Naive B cell (primary cell): ENCODE results near the gene BSN. TPM values are rescaled to one million over a fixed set of nuclear protein-coding genes. Genes with fewer than 3 reads are reported as not detected.

ENCODE experiments used
- ATAC-seq, 2 donors: fragments of 150-1000 bp; cut with Tn5 transposase; 2 replicates each; pipeline ENCODE4 v1.10.0; 2021; ENCODE audit warnings: low read depth in 2 of 2, mild to moderate bottlenecking in 2 of 2, moderate library complexity in 2 of 2
- DNase-seq: peaks from one replicate; pipeline ENCODE4 v3.0.0; 2022
- H3K27ac Mint-ChIP-seq, 6 donors: one replicate each; pipeline ENCODE4 v1.8.0; 2020 to 2022; ENCODE audit warnings: mild to moderate bottlenecking in 6 of 6, mixed read lengths in 6 of 6, moderate library complexity in 5 of 6, inconsistent platforms in 2 of 6
- H3K27me3 Mint-ChIP-seq, 3 donors: one replicate each; pipeline ENCODE4 v1.8.0; 2021 to 2022; ENCODE audit warnings: mixed read lengths in 3 of 3, mild to moderate bottlenecking in 1 of 3
- H3K36me3 Mint-ChIP-seq, 2 donors: one replicate each; pipeline ENCODE4 v1.8.0; 2020 to 2022; ENCODE audit warnings: mixed read lengths in 2 of 2, inconsistent platforms in 1 of 2, mild to moderate bottlenecking in 1 of 2
- H3K4me1 Mint-ChIP-seq, 3 donors: one replicate each; pipeline ENCODE4 v1.8.0; 2020 to 2022; ENCODE audit warnings: mixed read lengths in 3 of 3, inconsistent platforms in 1 of 3, mild to moderate bottlenecking in 1 of 3, moderate library complexity in 1 of 3
- H3K4me3 Mint-ChIP-seq, 8 donors: one replicate each; pipeline ENCODE4 v1.8.0; 2020 to 2022; ENCODE audit warnings: mild to moderate bottlenecking in 8 of 8, mixed read lengths in 8 of 8, moderate library complexity in 8 of 8, inconsistent platforms in 2 of 8
- H3K9me3 Mint-ChIP-seq, 7 donors: one replicate each; pipeline ENCODE4 v1.8.0; 2020 to 2022; ENCODE audit warnings: mixed read lengths in 7 of 7, mild to moderate bottlenecking in 5 of 7, inconsistent platforms in 2 of 7, moderate library complexity in 1 of 7
- polyA plus RNA-seq, 6 donors: library from polyadenylated mRNA; unstranded; fragments of 300-500 nt; fragmentation: Illumina TruSeq; gene quantifications; one replicate each; pipeline ENCODE4 v1.2.3, GENCODE V29; 2021; ENCODE audit warnings: low read depth in 6 of 6

Gene BSN
- polyA plus RNA-seq, 6 donors from 2014 or later: not detected

- Mint-ChIP-seq H3K36me3 (no peaks in the 10 kb centered on the region), H3K4me1 (peaks cover 0 to 9% (median 8%) of the 10 kb centered on the region in 3 donors), H3K27me3 (no peaks in the 10 kb centered on the region), H3K4me3 (no peak overlapping the region), H3K27ac (no peak overlapping the region), H3K9me3 (no peaks in the 10 kb centered on the region)
- ATAC-seq: no peak
- no peak for DNase-seq
These were observed 145.2 kb downstream of the BSN start for GRCh38 chr3:49699281-49699979.

GRCh38 chr3:49700014-49700413 is 145.7 kb downstream of the BSN start:
- ATAC-seq: no peak
- DNase-seq: no peak
- Mint-ChIP-seq H3K9me3 (no peaks in the 10 kb centered on the region), H3K4me3 (no peak overlapping the region), H3K27ac (no peak overlapping the region), H3K4me1 (peaks cover 0 to 9% (median 8%) of the 10 kb centered on the region in 3 donors), H3K36me3 (no peaks in the 10 kb centered on the region), H3K27me3 (no peaks in the 10 kb centered on the region)

DNA sequence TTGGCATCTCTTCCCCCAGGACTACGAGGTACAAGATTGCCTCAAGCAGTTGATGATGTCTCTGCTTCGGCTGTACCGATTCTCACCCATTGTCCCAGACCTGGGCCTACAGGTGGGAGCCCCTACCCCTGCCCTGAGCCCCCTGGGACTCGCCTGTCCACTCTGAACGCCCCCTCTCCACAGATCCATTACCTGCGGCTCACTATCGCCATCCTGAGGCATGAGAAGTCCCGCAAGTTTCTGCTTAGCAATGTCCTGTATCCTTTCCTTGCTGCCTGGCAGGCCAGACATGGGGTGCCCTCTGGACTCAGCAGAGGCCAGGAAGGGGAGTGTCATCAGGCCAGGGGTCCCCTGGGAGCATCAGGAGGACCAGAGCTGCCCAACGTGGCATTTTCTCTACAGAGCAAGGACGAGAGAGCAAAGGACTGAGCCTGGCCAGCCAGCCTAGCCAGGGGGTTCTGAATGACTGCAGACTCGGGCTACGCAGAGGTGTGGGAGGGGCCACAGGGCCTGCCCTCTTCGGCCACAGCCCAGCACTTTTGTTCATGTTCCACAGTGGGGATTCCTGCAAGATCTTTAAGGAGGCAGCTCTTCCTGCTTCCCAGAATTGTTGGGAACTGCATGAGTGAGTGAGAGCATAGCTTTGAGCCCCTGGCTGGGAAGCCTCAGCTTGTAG is 146.3 kb downstream of the BSN start:
- no peak overlapping the region for H3K4me3 Mint-ChIP-seq
- no peaks in the 10 kb centered on the region for H3K9me3 Mint-ChIP-seq
- peaks cover 0 to 9% (median 8%) of the 10 kb centered on the region in 3 donors for H3K4me1 Mint-ChIP-seq
- H3K27ac Mint-ChIP-seq: no peak overlapping the region
- H3K36me3 Mint-ChIP-seq: no peaks in the 10 kb centered on the region
- DNase-seq (no peak), ATAC-seq (no peak)
- H3K27me3 Mint-ChIP-seq: no peaks in the 10 kb centered on the region

DNA sequence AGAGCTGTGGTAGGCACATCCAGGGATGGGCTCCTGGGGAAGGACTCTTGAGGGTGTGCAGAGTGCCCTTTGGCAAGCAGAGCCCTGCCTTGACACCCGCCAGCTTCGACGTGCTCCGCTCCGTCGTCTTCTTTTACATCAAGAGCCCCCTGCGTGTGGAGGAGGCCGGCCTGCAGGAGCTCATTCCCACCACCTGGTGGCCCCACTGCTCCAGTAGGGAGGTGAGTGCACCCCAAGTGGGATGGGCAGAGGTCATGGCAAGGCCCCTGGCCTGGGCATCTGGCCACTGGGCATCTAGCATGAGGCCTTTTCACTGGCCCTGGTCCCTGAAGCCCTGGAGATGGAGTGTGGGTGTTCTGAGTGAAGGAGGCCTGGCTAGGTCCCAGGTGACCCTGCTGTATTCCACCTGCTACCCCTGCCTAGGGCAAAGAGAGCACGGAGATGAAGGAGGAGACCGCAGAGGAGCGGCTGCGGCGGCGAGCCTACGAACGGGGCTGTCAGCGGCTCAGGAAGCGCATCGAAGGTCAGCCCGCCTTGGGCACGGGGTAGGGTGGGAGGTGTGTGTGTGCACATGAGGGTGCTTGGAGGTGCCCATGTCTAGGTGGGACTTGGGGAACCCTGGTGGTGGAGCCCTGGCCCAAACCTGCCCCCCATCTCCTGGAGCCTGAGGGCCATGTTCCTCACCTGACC is 147.3 kb downstream of the BSN start:
- H3K9me3 Mint-ChIP-seq: no peaks in the 10 kb centered on the region
- H3K4me1 Mint-ChIP-seq: peaks cover 0 to 9% (median 8%) of the 10 kb centered on the region in 3 donors
- no peaks in the 10 kb centered on the region for H3K27me3 Mint-ChIP-seq
- no peaks in the 10 kb centered on the region for H3K36me3 Mint-ChIP-seq
- peak overlapping the region in 1 of 6 donors; percentile 59 for H3K27ac Mint-ChIP-seq
- H3K4me3 Mint-ChIP-seq: no peak overlapping the region
- DNase-seq: no peak
- ATAC-seq: no peak

GRCh38 chr3:49702672-49703071 is 148.4 kb downstream of the BSN start:
- DNase-seq (no peak), ATAC-seq (no peak)
- Mint-ChIP-seq H3K27me3 (no peaks in the 10 kb centered on the region), H3K4me3 (no peak overlapping the region), H3K9me3 (no peaks in the 10 kb centered on the region), H3K27ac (no peak overlapping the region), H3K4me1 (peaks cover 0 to 11% (median 10%) of the 10 kb centered on the region in 3 donors), H3K36me3 (no peaks in the 10 kb centered on the region)

GRCh38 chr3:49703443-49703927 is 149.2 kb downstream of the BSN start:
- Mint-ChIP-seq H3K36me3 (no peaks in the 10 kb centered on the region), H3K27me3 (no peaks in the 10 kb centered on the region), H3K4me1 (peaks cover 0 to 14% (median 12%) of the 10 kb centered on the region in 3 donors), H3K9me3 (no peaks in the 10 kb centered on the region), H3K27ac (peak overlapping the region in 2 of 6 donors; percentile 24 to 68), H3K4me3 (peak overlapping the region in 1 of 8 donors; percentile 15)
- DNase-seq (peak; percentile 65), ATAC-seq (peak; percentile 98)

DNA sequence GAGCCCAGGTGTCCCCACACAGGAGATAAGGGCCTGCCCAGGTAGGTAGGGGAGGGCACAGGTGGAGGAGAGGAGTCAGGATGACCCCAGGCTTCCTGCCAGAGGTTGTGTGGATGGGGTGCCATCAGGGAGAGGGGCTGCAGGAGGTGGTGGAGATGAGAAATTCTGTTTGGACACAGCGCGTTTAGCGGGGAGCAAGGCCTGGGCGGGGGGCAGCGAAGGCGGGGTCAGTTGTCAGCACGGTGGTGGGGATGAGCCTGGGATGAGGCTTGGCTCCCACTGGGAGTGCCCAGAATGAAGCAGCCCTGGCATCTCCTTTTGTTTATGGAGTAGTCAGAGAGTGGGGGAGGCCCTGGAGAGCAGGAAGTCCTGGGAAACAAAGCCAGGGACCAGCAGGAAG is 149.7 kb downstream of the BSN start:
- Mint-ChIP-seq H3K4me3 (peak overlapping the region in 1 of 8 donors; percentile 60), H3K27ac (peak overlapping the region in 1 of 6 donors; percentile 67), H3K27me3 (no peaks in the 10 kb centered on the region), H3K4me1 (peaks cover 0 to 14% (median 12%) of the 10 kb centered on the region in 3 donors), H3K9me3 (no peaks in the 10 kb centered on the region), H3K36me3 (no peaks in the 10 kb centered on the region)
- DNase-seq (no peak), ATAC-seq (no peak)

GRCh38 chr3:49704629-49705028 is 150.4 kb downstream of the BSN start:
- no peak overlapping the region for H3K4me3 Mint-ChIP-seq
- ATAC-seq (no peak), DNase-seq (no peak)
- H3K36me3 Mint-ChIP-seq: no peaks in the 10 kb centered on the region
- peaks cover 0 to 14% (median 12%) of the 10 kb centered on the region in 3 donors for H3K4me1 Mint-ChIP-seq
- H3K27me3 Mint-ChIP-seq: no peaks in the 10 kb centered on the region
- no peak overlapping the region for H3K27ac Mint-ChIP-seq
- H3K9me3 Mint-ChIP-seq: no peaks in the 10 kb centered on the region

DNA sequence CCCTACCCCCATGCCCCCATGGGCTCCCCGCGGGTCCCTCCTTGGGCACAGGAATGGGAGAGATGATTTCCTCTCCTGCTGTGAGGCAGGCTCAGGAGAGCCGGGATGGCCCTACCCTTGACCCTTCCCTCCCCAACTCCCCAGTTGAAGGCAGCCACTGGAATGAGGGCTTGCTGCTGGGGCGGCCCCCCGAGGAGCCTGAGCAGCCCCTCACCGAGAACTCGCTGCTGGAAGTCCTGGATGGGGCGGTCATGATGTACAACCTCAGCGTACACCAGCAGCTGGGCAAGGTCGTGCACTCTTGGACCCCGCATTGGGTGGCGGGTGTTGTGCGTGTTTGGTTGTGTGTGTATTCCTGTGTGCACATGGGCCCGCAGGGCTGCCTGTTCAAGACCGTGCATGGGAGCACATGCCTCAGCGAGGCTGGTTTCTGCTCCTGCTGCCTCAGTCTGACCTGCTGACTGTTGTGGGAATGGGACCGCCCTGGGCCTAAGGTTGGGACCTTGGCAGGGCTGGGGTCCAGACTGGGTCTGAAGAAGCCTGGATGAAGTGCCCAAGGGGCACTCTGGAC is 151.2 kb downstream of the BSN start:
- Mint-ChIP-seq H3K4me1 (peaks cover 0 to 14% (median 12%) of the 10 kb centered on the region in 3 donors), H3K4me3 (no peak overlapping the region), H3K27me3 (no peaks in the 10 kb centered on the region), H3K27ac (no peak overlapping the region), H3K9me3 (no peaks in the 10 kb centered on the region), H3K36me3 (no peaks in the 10 kb centered on the region)
- DNase-seq (no peak), ATAC-seq (no peak)

DNA sequence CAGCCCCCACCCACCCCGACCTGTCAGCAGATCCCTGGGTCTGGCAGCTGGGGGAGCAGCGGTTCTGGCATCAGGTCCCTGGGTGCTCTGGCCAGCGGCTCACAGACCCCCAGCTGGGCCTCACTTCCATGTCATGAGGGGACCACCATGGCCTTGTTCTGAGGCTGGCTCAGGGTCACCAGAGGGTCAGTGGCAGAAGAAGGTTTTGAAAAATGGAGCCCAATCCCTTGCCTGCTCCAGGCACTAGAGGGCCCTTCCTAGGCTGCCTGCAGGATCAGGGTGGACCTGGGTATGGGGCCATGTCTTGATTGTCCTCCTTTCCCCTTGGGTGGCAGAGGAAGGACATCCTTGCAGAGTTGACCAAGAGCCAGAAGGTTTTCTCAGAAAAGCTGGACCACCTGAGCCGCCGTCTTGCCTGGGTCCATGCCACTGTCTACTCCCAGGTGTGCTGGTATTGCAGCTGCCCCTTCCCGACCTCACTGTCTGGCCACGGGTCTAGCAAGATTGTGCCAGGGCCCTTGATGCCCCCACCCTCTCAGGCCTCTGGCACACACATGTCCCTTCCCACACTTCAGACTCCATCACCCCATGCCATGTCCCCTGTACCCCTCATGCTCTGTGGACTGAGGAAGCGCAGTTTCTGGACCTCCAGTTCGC is 152.3 kb downstream of the BSN start:
- no peak for ATAC-seq

DNA sequence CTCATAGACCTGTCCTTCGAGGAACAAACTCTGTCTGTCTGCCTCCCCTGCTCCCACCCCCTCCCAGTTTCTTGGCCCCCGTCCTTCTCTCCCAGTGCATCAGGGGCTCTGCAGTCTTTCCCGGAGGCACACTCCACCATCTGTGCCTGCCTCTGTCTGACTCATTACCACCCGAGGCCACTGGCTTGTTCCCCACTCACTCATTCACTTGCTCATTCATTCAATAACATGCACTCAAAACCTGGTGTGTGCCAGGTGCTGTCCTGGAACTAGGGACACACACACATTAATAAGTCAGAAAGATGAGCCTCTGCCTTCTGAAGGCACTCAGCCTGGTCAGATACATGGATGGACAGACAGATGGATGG is 152.8 kb downstream of the BSN start:
- no peak overlapping the region for H3K4me3 Mint-ChIP-seq
- no peaks in the 10 kb centered on the region for H3K9me3 Mint-ChIP-seq
- H3K27me3 Mint-ChIP-seq: no peaks in the 10 kb centered on the region
- ATAC-seq: no peak
- DNase-seq: no peak
- peak overlapping the region in 4 of 6 donors; percentile 13 to 91 (median 64) for H3K27ac Mint-ChIP-seq
- H3K4me1 Mint-ChIP-seq: peaks cover 3 to 16% (median 14%) of the 10 kb centered on the region in 3 donors
- H3K36me3 Mint-ChIP-seq: no peaks in the 10 kb centered on the region

More for the DNA sequence above, 152.3 kb downstream of the BSN start:
- Mint-ChIP-seq H3K4me1 (peaks cover under 1 to 16% (median 14%) of the 10 kb centered on the region in 3 donors), H3K4me3 (no peak overlapping the region), H3K27ac (peak overlapping the region in 1 of 6 donors; percentile 64), H3K27me3 (no peaks in the 10 kb centered on the region), H3K9me3 (no peaks in the 10 kb centered on the region), H3K36me3 (no peaks in the 10 kb centered on the region)
- DNase-seq: no peak

GRCh38 chr3:49709852-49710251 is 155.6 kb downstream of the BSN start:
- Mint-ChIP-seq H3K9me3 (no peaks in the 10 kb centered on the region), H3K4me3 (no peak overlapping the region), H3K4me1 (peaks cover 3 to 11% (median 6%) of the 10 kb centered on the region in 3 donors), H3K36me3 (no peaks in the 10 kb centered on the region), H3K27me3 (no peaks in the 10 kb centered on the region), H3K27ac (peak overlapping the region in 2 of 6 donors; percentile 31 to 90)
- ATAC-seq (no peak), DNase-seq (no peak)

- DNase-seq (no peak), ATAC-seq (no peak)
- no peaks in the 10 kb centered on the region for H3K27me3 Mint-ChIP-seq
- peaks cover 3 to 11% (median 6%) of the 10 kb centered on the region in 3 donors for H3K4me1 Mint-ChIP-seq
- H3K36me3 Mint-ChIP-seq: no peaks in the 10 kb centered on the region
- no peak overlapping the region for H3K4me3 Mint-ChIP-seq
- H3K9me3 Mint-ChIP-seq: no peaks in the 10 kb centered on the region
- peak overlapping the region in 1 of 6 donors; percentile 32 for H3K27ac Mint-ChIP-seq
These were observed 157.2 kb downstream of the BSN start for GRCh38 chr3:49711489-49711888.
